Osteocyte (in vitro differentiated cells): Measurements from ENCODE around the gene MARVELD1. TPM values are rescaled to one million over a fixed set of nuclear protein-coding genes. Genes with fewer than 3 reads are reported as not detected.

Experiments
- DNase-seq: peaks from one replicate; pipeline ENCODE4 v3.0.0; 2021; ENCODE audit warnings: mixed read lengths; ENCODE audit not compliant: unreplicated experiment; ENCODE audit errors: extremely low spot score
- H3K27ac Mint-ChIP-seq: one replicate; pipeline ENCODE4 v1.8.0; 2021; ENCODE audit warnings: mild to moderate bottlenecking, mixed read lengths; ENCODE audit not compliant: unreplicated experiment
- H3K27me3 Mint-ChIP-seq: one replicate; pipeline ENCODE4 v1.8.0; 2021; ENCODE audit warnings: mixed read lengths; ENCODE audit not compliant: unreplicated experiment
- H3K36me3 Mint-ChIP-seq: one replicate; pipeline ENCODE4 v1.8.0; 2021; ENCODE audit warnings: mixed read lengths; ENCODE audit not compliant: unreplicated experiment
- H3K4me1 Mint-ChIP-seq: one replicate; pipeline ENCODE4 v1.8.0; 2021; ENCODE audit warnings: mixed read lengths; ENCODE audit not compliant: unreplicated experiment
- H3K4me3 Mint-ChIP-seq: one replicate; pipeline ENCODE4 v1.8.0; 2021; ENCODE audit warnings: mild to moderate bottlenecking, moderate library complexity, mixed read lengths; ENCODE audit not compliant: unreplicated experiment
- H3K9me3 Mint-ChIP-seq: one replicate; pipeline ENCODE4 v1.8.0; 2021; ENCODE audit warnings: mixed read lengths; ENCODE audit not compliant: unreplicated experiment
- CTCF ChIP-seq: fragments of 200-600 bp; sonication (generic); IDR thresholded peaks from 2 replicates; pipeline ENCODE4 v1.5.0; 2021; ENCODE audit warnings: antibody characterized with exemption, mild to moderate bottlenecking, moderate library complexity
- total RNA-seq: library from RNA; stranded (reverse); gene quantifications from 2 replicates; pipeline ENCODE4 v1.2.1, GENCODE V29; 2021

Gene MARVELD1
- total RNA-seq, 1 donor from 2014 or later: 107 TPM

- DNase-seq: no peak
- H3K27me3 Mint-ChIP-seq: no peaks in the 10 kb centered on the region
- H3K27ac Mint-ChIP-seq: no peak overlapping the region
- H3K4me3 Mint-ChIP-seq: no peak overlapping the region
- peaks cover 2% of the 10 kb centered on the region for H3K4me1 Mint-ChIP-seq
- H3K9me3 Mint-ChIP-seq: no peaks in the 10 kb centered on the region
- no peak for TF ChIP-seq CTCF
- peaks cover 26% of the 10 kb centered on the region for H3K36me3 Mint-ChIP-seq
These were observed 39.6 kb upstream of the MARVELD1 start for GRCh38 chr10:97673736-97674525.

- Mint-ChIP-seq H3K4me3 (no peak overlapping the region), H3K36me3 (peaks cover 26% of the 10 kb centered on the region), H3K4me1 (peaks cover 2% of the 10 kb centered on the region), H3K9me3 (no peaks in the 10 kb centered on the region), H3K27me3 (no peaks in the 10 kb centered on the region), H3K27ac (no peak overlapping the region)
- TF ChIP-seq CTCF: no peak
- no peak for DNase-seq
These were observed 38.3 kb upstream of the MARVELD1 start for GRCh38 chr10:97675222-97675621.

GRCh38 chr10:97676770-97677581, 36.6 kb upstream of the MARVELD1 start:
- peak; percentile 90 for TF ChIP-seq CTCF
- DNase-seq: no peak
- H3K9me3 Mint-ChIP-seq: no peaks in the 10 kb centered on the region
- peaks cover 2% of the 10 kb centered on the region for H3K4me1 Mint-ChIP-seq
- H3K27ac Mint-ChIP-seq: no peak overlapping the region
- H3K27me3 Mint-ChIP-seq: no peaks in the 10 kb centered on the region
- H3K4me3 Mint-ChIP-seq: no peak overlapping the region
- H3K36me3 Mint-ChIP-seq: peaks cover 26% of the 10 kb centered on the region

GRCh38 chr10:97679594-97679993, 33.9 kb upstream of the MARVELD1 start:
- TF ChIP-seq CTCF: no peak
- no peak overlapping the region for H3K4me3 Mint-ChIP-seq
- H3K36me3 Mint-ChIP-seq: peaks cover 8% of the 10 kb centered on the region
- peaks cover 12% of the 10 kb centered on the region for H3K4me1 Mint-ChIP-seq
- H3K9me3 Mint-ChIP-seq: no peaks in the 10 kb centered on the region
- H3K27me3 Mint-ChIP-seq: no peaks in the 10 kb centered on the region
- H3K27ac Mint-ChIP-seq: no peak overlapping the region
- DNase-seq: no peak

- Mint-ChIP-seq H3K4me1 (peaks cover 34% of the 10 kb centered on the region), H3K27me3 (no peaks in the 10 kb centered on the region), H3K27ac (no peak overlapping the region), H3K4me3 (no peak overlapping the region), H3K9me3 (no peaks in the 10 kb centered on the region), H3K36me3 (peaks cover 4% of the 10 kb centered on the region)
- no peak for TF ChIP-seq CTCF
- no peak for DNase-seq
These were observed 31.5 kb upstream of the MARVELD1 start for GRCh38 chr10:97682042-97682441.
